Uterus (tissue), 4 donors: ENCODE measurements around the gene NMNAT2. TPM values are rescaled to one million over a fixed set of nuclear protein-coding genes. Genes with fewer than 3 reads are reported as not detected.

Experiments
- DNase-seq, 2 donors: peaks; one replicate each; pipeline ENCODE4 v3.0.0-alpha.2; 2019 to 2020
- H3K27ac ChIP-seq, 2 donors: fragments of 200-600 bp; sonication (generic); 1 replicate in 1 of 2; 2 replicates in 1 of 2; pipeline ENCODE4 v1.5.1; 2016 to 2018
- H3K27me3 ChIP-seq, 2 donors: fragments of 200-600 bp; sonication (generic); one replicate each; pipeline ENCODE4 v1.5.1; 2018 to 2019; ENCODE audit warnings: control low read depth in 1 of 2
- H3K36me3 ChIP-seq, 2 donors: fragments of 200-600 bp; sonication (generic); one replicate each; pipeline ENCODE4 v1.5.1; 2019; ENCODE audit warnings: control low read depth in 1 of 2
- H3K4me1 ChIP-seq, 2 donors: fragments of 200-600 bp; sonication (generic); one replicate each; pipeline ENCODE4 v1.5.1; 2018 to 2019; ENCODE audit warnings: control low read depth in 1 of 2
- H3K4me3 ChIP-seq, 2 donors: fragments of 200-600 bp; sonication (generic); 1 replicate in 1 of 2; 2 replicates in 1 of 2; pipeline ENCODE4 v1.5.1; 2018 to 2019; ENCODE audit warnings: mild to moderate bottlenecking in 1 of 2
- H3K9me3 ChIP-seq, 2 donors: fragments of 200-600 bp; sonication (generic); one replicate each; pipeline ENCODE4 v1.5.1; 2019; ENCODE audit warnings: control low read depth in 1 of 2
- CTCF ChIP-seq, 4 experiments: fragments of 200-600 bp in 2 of 4; fragments of 450-650 bp in 2 of 4; sonication (generic) in 2 of 4; IDR thresholded peaks; one replicate each; pipeline ENCODE4 v1.5.1; 2016 to 2019; ENCODE audit warnings: antibody characterized with exemption in 4 of 4, mild to moderate bottlenecking in 2 of 4, moderate library complexity in 1 of 4
- POLR2A ChIP-seq, 2 donors: fragments of 450-650 bp; IDR thresholded peaks; one replicate each; pipeline ENCODE4 v1.6.1; 2016; ENCODE audit warnings: antibody characterized with exemption in 2 of 2, mild to moderate bottlenecking in 1 of 2, moderate library complexity in 1 of 2
- intact Hi-C: fragments of 100-400 bp; cut with DNase I; formaldehyde crosslinking; loops from one replicate; pipeline ENCODE4 v1.15.1; 2023; ENCODE audit warnings: low total_unique reads
- total RNA-seq, 4 donors: library from RNA; depleted of rRNA in 3 of 4; stranded (reverse); fragments of >200 nt in 3 of 4; gene quantifications; one replicate each; pipeline versions ENCODE4 v1.1.0 to v1.2.4, GENCODE V29; 2014 to 2023
- donor health status: DM: yes; HTN: yes; CAD: no.

NMNAT2 gene
- total RNA-seq, 4 donors from 2014 or later = 0.85 to 2.8 (median 1.5) TPM; not detected in 1

- DNase-seq = no peak
- no peaks in the 10 kb centered on the region for H3K27me3 ChIP-seq
- intact Hi-C loops = no loop called here
- TF ChIP-seq CTCF (IDR thresholded peaks at IDR 0.05) (no peak), POLR2A (IDR thresholded peaks at IDR 0.05) (no peak)
- no peaks in the 10 kb centered on the region for H3K9me3 ChIP-seq
- peak overlapping the region in 1 of 2 donors; percentile 45 for H3K27ac ChIP-seq
- H3K36me3 ChIP-seq = no peaks in the 10 kb centered on the region
- H3K4me3 ChIP-seq = no peak overlapping the region
- H3K4me1 ChIP-seq = no peaks in the 10 kb centered on the region
Observed at GRCh38 chr1:183267646-183268431, 150.3 kb downstream of the NMNAT2 start.

- H3K27me3 ChIP-seq = no peaks in the 10 kb centered on the region
- DNase-seq = no peak
- H3K9me3 ChIP-seq = no peaks in the 10 kb centered on the region
- no peaks in the 10 kb centered on the region for H3K36me3 ChIP-seq
- H3K4me1 ChIP-seq = no peaks in the 10 kb centered on the region
- H3K4me3 ChIP-seq = no peak overlapping the region
- no peak overlapping the region for H3K27ac ChIP-seq
- intact Hi-C loops = no loop called here
- TF ChIP-seq CTCF (IDR thresholded peaks at IDR 0.05) (no peak), POLR2A (IDR thresholded peaks at IDR 0.05) (no peak)
Observed at GRCh38 chr1:183263886-183264602, 154.1 kb downstream of the NMNAT2 start.

- H3K36me3 ChIP-seq = no peaks in the 10 kb centered on the region
- DNase-seq = no peak
- no peak overlapping the region for H3K4me3 ChIP-seq
- no peaks in the 10 kb centered on the region for H3K9me3 ChIP-seq
- TF ChIP-seq POLR2A (IDR thresholded peaks at IDR 0.05) = no peak
- no peak for TF ChIP-seq CTCF (IDR thresholded peaks at IDR 0.05)
- no peaks in the 10 kb centered on the region for H3K4me1 ChIP-seq
- H3K27me3 ChIP-seq = no peaks in the 10 kb centered on the region
- intact Hi-C loops = no loop called here
- no peak overlapping the region for H3K27ac ChIP-seq
Observed at GRCh38 chr1:183262628-183263200, 155.5 kb downstream of the NMNAT2 start.

- intact Hi-C loops = no loop called here
- Histone ChIP-seq H3K27me3 (no peaks in the 10 kb centered on the region), H3K4me1 (no peaks in the 10 kb centered on the region)
Observed at GRCh38 chr1:183259924-183260323, 158.3 kb downstream of the NMNAT2 start.

More at GRCh38 chr1:183259924-183260323, 158.3 kb downstream of the NMNAT2 start:
- TF ChIP-seq CTCF (IDR thresholded peaks at IDR 0.05) (no peak), POLR2A (IDR thresholded peaks at IDR 0.05) (no peak)
- no peak for DNase-seq
- H3K27ac ChIP-seq = no peak overlapping the region
- H3K9me3 ChIP-seq = no peaks in the 10 kb centered on the region
- H3K4me3 ChIP-seq = no peak overlapping the region
- H3K36me3 ChIP-seq = no peaks in the 10 kb centered on the region
